Caco-2 (cell line): ENCODE measurements around the gene TP53I3. TPM values are rescaled to one million over a fixed set of nuclear protein-coding genes. Genes with fewer than 3 reads are reported as not detected.

Experiments used
- BruUV-seq: library from RNA; stranded (reverse); fragments of 400-500 nt; replicated peaks from 2 replicates; lab custom pipeline; 2021; lab: Mats Ljungman, UMichigan
- CTCF ChIA-PET: fragments of 300-600 bp; sonication (Branson Sonifier 250); formaldehyde crosslinking; loops from one replicate; lab custom pipeline; 2022; ENCODE audit warnings: antibody characterized with exemption; lab: Charles Lee
- POLR2A ChIA-PET: fragments of 300-600 bp; sonication (Branson Sonifier 250); formaldehyde crosslinking; loops from one replicate; lab custom pipeline; 2022; ENCODE audit warnings: antibody characterized with exemption; lab: Charles Lee
- DNase-seq, 2 experiments: peaks; one replicate each; pipeline versions ENCODE4 v3.0.0 to v3.0.0-alpha.2; 2020 to 2022
- H3K27me3 ChIP-seq: replicated peaks from 2 replicates; pipeline ENCODE4 v1.6.0; 2011; ENCODE audit warnings: low read length; ENCODE audit not compliant: control insufficient read depth, insufficient read depth
- H3K36me3 ChIP-seq: 2 replicates; pipeline ENCODE4 v1.5.1; 2011; ENCODE audit warnings: low read length; ENCODE audit not compliant: control insufficient read depth, insufficient read depth
- H3K4me1 ChIP-seq: fragments of 250-450 bp; sonication (Bioruptor Pico); 2 replicates; pipeline ENCODE4 v1.5.1; 2020; ENCODE audit warnings: mild to moderate bottlenecking
- H3K4me3 ChIP-seq: 2 replicates; pipeline ENCODE4 v1.5.1; 2011; ENCODE audit warnings: low read depth, mild to moderate bottlenecking, control low read depth, low read length
- H3K9me3 ChIP-seq: fragments of 250-450 bp; sonication (Bioruptor Pico); 2 replicates; pipeline ENCODE4 v1.5.1; 2020; ENCODE audit warnings: mild to moderate bottlenecking, moderate library complexity
- H3K27ac Mint-ChIP-seq: one replicate; pipeline ENCODE4 v1.8.0; 2022; ENCODE audit warnings: mixed read lengths; ENCODE audit not compliant: unreplicated experiment
- H3K27me3 Mint-ChIP-seq: one replicate; pipeline ENCODE4 v1.8.0; 2022; ENCODE audit warnings: mixed read lengths; ENCODE audit not compliant: insufficient read depth, unreplicated experiment
- H3K36me3 Mint-ChIP-seq: one replicate; pipeline ENCODE4 v1.8.0; 2022; ENCODE audit warnings: mild to moderate bottlenecking, mixed read lengths; ENCODE audit not compliant: insufficient read depth, unreplicated experiment
- H3K4me1 Mint-ChIP-seq: one replicate; pipeline ENCODE4 v1.8.0; 2022; ENCODE audit warnings: low read depth, mixed read lengths; ENCODE audit not compliant: unreplicated experiment
- H3K4me3 Mint-ChIP-seq: one replicate; pipeline ENCODE4 v1.8.0; 2022; ENCODE audit warnings: mild to moderate bottlenecking, moderate library complexity, mixed read lengths; ENCODE audit not compliant: unreplicated experiment
- H3K9me3 Mint-ChIP-seq: one replicate; pipeline ENCODE4 v1.8.0; 2022; ENCODE audit warnings: mixed read lengths; ENCODE audit not compliant: unreplicated experiment
- CTCF ChIP-seq, 2 experiments: fragments of 200-600 bp in 1 of 2; IDR thresholded peaks; 1 replicate in 1 of 2; 2 replicates in 1 of 2; pipeline versions ENCODE4 v1.5.1 to v1.8.0; 2011 to 2022; ENCODE audit warnings: antibody characterized with exemption in 1 of 2, control low read depth in 1 of 2, inconsistent platforms in 1 of 2, low read depth in 1 of 2, low read length in 1 of 2, mild to moderate bottlenecking in 1 of 2, moderate library complexity in 1 of 2; ENCODE audit not compliant: insufficient read depth in 1 of 2, severe bottlenecking in 1 of 2, unreplicated experiment in 1 of 2
- intact Hi-C: fragments of 100-400 bp; cut with micrococcal nuclease; formaldehyde crosslinking; loops from one replicate; pipeline ENCODE4 v1.10.0; 2022; ENCODE audit not compliant: unreplicated experiment
- total RNA-seq: library from RNA; stranded (reverse); gene quantifications from 2 replicates; pipeline ENCODE4 v1.2.3, GENCODE V29; 2022

The TP53I3 gene
- total RNA-seq, 1 experiment from 2014 or later, result 28.1 TPM

GRCh38 chr2:24040511-24040910 is 44.1 kb downstream of the TP53I3 start:
- CTCF ChIA-PET, result no interaction called here
- H3K36me3 Mint-ChIP-seq, result no peaks in the 10 kb centered on the region
- POLR2A ChIA-PET, result no interaction called here
- peaks cover 7% of the 10 kb centered on the region for H3K4me1 Mint-ChIP-seq
- no peaks in the 10 kb centered on the region for H3K4me1 ChIP-seq
- no peaks in the 10 kb centered on the region for H3K27me3 Mint-ChIP-seq
- no peak overlapping the region for H3K27ac Mint-ChIP-seq
- no peak overlapping the region for H3K4me3 Mint-ChIP-seq
- H3K27me3 ChIP-seq, result no peaks in the 10 kb centered on the region
- DNase-seq, result no peak
- H3K9me3 ChIP-seq, result no peaks in the 10 kb centered on the region
- no peak for TF ChIP-seq CTCF (IDR thresholded peaks at IDR 0.05; ENCODE audit: insufficient read depth in 1 of 2, low read depth in 1 of 2, low read length in 1 of 2, severe bottlenecking in 1 of 2, unreplicated experiment in 1 of 2)
- no peak overlapping the region for H3K4me3 ChIP-seq
- no peaks in the 10 kb centered on the region for H3K36me3 ChIP-seq
- no peaks in the 10 kb centered on the region for H3K9me3 Mint-ChIP-seq
- intact Hi-C loops, result no loop called here
- no TSS peak for BruUV-seq

DNA sequence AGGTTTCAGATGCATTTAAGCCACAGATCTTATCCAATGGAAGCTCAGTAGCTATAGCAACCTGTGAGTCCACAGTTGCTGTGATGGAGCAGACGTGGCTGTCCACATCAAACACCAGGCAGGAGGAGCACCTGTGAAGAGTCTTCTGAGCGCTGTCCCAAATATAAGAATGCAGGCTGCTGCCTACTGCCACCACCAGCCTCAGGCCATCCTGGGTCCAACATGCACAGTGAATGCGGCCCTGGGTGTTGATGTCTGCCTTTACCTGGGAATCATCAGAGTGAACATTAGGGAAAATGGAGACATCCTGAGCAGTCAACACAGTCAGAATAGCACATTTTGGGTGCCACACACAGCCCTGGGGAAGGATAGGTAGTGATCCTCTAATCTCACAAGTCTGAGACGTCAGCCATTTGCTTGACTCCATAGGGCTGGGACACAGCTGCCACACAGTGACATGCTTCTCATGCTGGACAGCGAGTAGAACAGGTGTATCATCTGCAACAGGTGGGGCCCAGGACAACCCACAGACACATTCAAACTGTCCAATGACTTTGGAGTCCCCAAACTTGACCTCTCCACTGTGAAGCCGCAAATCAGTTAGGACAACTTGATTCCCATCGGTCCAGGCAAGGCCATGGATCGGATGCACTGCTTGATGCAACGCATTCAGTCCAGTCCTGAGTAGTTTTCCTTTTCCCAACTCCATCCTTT is 45.7 kb downstream of the TP53I3 start:
- Mint-ChIP-seq H3K4me1 (no peaks in the 10 kb centered on the region), H3K27ac (no peak overlapping the region), H3K36me3 (no peaks in the 10 kb centered on the region), H3K27me3 (no peaks in the 10 kb centered on the region), H3K4me3 (no peak overlapping the region), H3K9me3 (no peaks in the 10 kb centered on the region)
- ChIA-PET POLR2A (interaction anchor here (0.6 kb wide), 1 partner anchor 13 kb away, joined by 3 read pairs; no protein-coding TSS in a partner anchor), CTCF (no interaction called here)
- Histone ChIP-seq H3K4me3 (no peak overlapping the region), H3K27me3 (no peaks in the 10 kb centered on the region), H3K9me3 (no peaks in the 10 kb centered on the region), H3K4me1 (no peaks in the 10 kb centered on the region), H3K36me3 (no peaks in the 10 kb centered on the region)
- no peak for DNase-seq
- BruUV-seq, result no TSS peak
- no peak for TF ChIP-seq CTCF (IDR thresholded peaks at IDR 0.05; ENCODE audit: insufficient read depth in 1 of 2, low read depth in 1 of 2, low read length in 1 of 2, severe bottlenecking in 1 of 2, unreplicated experiment in 1 of 2)
- intact Hi-C loops, result no loop called here

Other genes with a start within 250 kb of the TP53I3 start
- 28.9 and 32.1 TPM in 2 replicates for gene ATAD2B, start 157.7 kb downstream of the TP53I3 start, total RNA-seq
- 21.6 and 22.0 TPM in 2 replicates for gene UBXN2A, start 144.4 kb downstream of the TP53I3 start, total RNA-seq
- 0.44 and 0.48 TPM in 2 replicates for gene MFSD2B, start 74.7 kb downstream of the TP53I3 start, total RNA-seq
- 10.4 and 13.0 TPM in 2 replicates for gene WDCP, start 37.4 kb downstream of the TP53I3 start, total RNA-seq
- 3.2 and 3.7 TPM in 2 replicates for gene FKBP1B, start 35.1 kb downstream of the TP53I3 start, total RNA-seq
- 183 and 184 TPM in 2 replicates for gene SF3B6, start 8.5 kb downstream of the TP53I3 start, total RNA-seq
- gene PFN4, start 38.5 kb upstream of the TP53I3 start, total RNA-seq, result 1.3 and 1.4 TPM in 2 replicates
- 6.7 and 7.9 TPM in 2 replicates for gene FAM228B, start 38.6 kb upstream of the TP53I3 start, total RNA-seq
- gene FAM228A, start 90.2 kb upstream of the TP53I3 start, total RNA-seq, result not detected in 2 replicates